HG03460 (cell line): ENCODE results near the gene CDC5L.

Experiments used
- ATAC-seq: cut with Tn5 transposase; IDR thresholded peaks from one replicate; pipeline ENCODE4 v1.9.1; 2021; ENCODE audit not compliant: unreplicated experiment

The CDC5L gene

DNA sequence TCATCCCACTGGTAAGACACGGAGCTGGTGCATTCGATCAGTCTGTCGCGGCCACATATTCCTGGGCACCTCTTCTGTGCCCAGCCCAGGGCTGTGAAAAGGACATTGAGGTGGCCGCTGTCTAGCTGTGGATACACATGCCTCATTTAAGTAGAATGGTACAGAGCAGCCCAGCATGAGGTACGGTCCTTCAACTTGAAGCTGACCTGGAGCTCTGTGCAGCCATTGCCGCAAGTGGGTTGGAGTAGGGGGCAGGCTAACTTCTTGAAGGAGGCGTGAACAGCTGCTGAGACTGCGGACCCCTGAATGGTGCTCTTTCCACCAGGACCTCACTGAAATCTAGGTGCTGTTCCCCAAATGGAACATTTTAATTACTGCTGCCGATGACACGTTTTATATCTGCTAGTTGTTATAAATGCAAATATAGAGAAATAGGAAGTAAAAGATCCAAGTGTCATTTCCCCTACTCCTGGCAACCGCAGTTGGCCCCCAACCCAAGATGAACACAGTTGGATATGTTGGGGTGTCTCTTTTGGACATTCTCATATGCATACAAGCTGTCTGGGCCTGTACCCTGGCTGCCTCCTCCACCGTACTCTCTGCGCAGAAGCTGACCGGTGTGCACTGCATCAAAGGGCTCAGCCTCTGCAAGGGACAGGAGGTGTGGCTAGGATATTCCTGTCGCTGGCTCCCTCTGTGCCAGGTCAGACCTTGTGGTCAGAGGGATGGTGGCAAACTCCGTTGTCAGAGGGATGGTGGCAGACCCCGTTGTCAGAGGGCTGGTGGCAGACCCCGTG lies 86.1 kb downstream of the CDC5L start:
- ATAC-seq: no peak

- ATAC-seq: no peak
These were observed 86.7 kb downstream of the CDC5L start for GRCh38 chr6:44474190-44474631.

GRCh38 chr6:44474643-44475042 lies 87.1 kb downstream of the CDC5L start:
- no peak for ATAC-seq

DNA sequence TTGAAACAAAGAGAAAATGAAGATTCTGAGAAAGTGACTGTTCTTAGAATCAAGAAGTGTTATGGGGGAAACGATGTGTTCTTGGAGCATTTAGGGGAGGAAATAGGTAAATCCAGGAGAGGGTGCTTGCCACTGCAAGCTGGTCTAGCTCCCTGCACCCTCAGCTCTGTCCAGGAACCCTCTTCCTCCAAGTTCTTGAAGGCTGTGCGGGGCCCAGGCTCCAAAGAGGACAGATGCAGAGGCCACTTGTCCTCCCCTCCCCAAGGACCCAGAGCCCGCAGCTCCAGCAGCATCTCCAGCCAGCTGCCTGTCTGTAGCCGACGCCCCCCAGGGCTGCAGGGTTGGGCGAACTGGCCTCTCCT lies 87.9 kb downstream of the CDC5L start:
- ATAC-seq: no peak

DNA sequence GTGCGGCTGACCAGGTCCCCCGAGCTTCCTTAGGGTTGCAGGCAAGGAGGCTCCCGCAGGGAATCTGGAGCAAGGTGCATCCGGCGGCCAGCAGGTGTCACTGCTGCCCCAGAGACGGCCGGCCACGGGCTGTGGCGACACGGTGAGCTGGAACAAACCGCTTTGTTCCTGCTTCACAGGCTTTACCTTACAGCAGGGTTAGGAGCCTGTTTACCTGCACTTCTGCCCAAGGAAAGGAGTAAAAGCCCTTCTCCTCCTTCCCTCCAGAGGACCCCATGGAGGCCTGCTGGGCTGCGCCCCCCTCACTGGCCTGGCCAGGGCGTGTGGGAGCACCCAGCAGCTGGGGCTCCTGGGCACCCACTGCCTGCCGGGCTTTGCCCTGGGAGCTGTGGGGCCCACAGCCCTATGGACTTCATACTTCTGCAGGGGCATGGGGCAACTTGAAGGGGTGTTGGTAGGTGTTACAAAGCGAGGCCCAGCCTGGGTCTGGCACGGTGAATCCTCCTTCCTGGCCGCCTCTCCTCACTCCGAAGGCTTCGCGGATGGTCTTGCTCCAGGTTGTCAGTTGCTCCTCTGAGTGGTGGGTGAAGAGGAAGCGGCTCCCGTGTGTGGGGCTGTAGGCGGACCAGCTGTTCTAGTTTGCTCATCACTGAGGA lies 88.4 kb downstream of the CDC5L start:
- peak; percentile 73 for ATAC-seq

GRCh38 chr6:44476849-44477248 lies 89.3 kb downstream of the CDC5L start:
- no peak for ATAC-seq

DNA sequence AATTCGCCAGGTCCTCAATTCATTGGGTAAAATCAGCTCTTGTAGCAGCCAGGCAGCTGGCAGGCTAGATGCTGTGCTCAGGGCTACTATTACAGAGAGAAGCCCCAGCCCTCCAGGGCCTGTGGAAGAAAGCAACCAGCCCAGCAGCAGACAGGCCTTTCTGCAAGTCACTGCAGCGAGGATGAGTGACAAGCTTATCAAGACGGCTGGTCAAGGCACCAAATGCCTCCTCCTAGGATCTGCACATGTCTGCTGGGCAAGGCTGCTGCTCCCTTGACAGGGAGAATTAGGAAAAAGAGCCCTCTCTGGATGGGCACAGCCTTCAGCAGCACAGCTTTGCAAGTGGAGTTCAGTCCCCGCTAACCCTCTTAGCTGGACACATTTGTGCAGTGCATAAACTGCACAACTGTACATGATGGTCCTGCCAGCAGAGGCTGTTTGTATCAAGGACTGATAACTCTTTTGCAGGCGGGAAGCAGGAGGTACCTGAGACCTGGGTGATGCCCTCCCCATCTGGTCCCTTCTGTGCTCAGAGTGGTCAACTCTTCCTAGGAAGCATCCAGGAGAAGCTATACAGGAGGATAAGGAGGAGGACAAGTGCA lies 89.9 kb downstream of the CDC5L start:
- no peak for ATAC-seq

GRCh38 chr6:44478158-44478557 lies 90.7 kb downstream of the CDC5L start:
- no peak for ATAC-seq

DNA sequence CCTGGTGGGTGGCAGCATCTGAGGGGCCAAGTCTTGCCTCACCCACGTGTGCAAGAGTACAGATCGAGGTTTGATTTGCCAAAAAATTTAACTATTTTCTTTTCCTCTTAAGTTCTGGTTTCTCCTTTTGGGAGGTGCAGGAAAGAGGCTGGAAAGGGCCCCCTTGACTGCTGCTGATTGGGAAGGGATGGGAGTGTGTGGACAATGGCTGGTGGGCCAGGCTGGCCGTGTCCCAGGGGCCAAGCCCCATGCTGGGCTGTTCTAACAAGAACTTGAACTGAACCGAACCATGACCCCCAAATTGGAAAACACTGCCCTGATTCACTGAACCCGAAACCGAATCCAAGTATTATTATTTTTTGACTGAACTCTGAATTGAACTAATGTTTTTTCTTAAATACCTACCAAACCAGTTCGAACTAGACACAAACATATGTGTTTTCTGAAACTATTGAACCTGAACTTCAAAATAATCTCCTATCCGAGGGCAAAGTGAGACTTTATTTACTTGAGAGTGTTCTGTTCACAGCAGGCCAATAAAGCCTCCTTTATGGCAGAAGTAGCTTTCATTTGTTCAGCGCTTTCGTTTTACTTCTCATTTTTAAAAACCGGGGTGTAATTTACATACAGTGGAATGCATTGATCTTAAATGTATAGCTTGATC lies 91.2 kb downstream of the CDC5L start:
- no peak for ATAC-seq

GRCh38 chr6:44480097-44480541 lies 92.6 kb downstream of the CDC5L start:
- ATAC-seq: no peak

DNA sequence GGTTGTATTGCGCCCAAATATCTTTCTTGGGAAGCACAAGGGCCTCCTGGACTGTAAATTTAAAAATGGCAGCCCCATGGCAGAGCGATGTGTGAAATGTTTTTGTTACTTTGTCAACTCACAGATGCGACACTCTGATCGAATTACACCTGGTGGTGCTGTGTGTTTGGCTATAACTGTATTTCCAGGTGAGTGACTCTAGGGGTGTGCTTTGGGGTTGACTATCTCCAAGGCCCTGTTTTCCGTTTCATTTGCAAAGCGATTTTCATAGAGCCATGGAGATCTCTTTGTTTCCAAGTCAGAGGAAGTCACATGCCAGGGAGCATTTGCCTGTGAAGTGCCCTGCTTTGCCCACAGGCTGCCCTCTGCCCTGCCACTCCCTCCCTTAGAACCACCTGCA lies 93.5 kb downstream of the CDC5L start:
- ATAC-seq: no peak

- no peak for ATAC-seq
These were observed 94.3 kb downstream of the CDC5L start for GRCh38 chr6:44481760-44482159.

DNA sequence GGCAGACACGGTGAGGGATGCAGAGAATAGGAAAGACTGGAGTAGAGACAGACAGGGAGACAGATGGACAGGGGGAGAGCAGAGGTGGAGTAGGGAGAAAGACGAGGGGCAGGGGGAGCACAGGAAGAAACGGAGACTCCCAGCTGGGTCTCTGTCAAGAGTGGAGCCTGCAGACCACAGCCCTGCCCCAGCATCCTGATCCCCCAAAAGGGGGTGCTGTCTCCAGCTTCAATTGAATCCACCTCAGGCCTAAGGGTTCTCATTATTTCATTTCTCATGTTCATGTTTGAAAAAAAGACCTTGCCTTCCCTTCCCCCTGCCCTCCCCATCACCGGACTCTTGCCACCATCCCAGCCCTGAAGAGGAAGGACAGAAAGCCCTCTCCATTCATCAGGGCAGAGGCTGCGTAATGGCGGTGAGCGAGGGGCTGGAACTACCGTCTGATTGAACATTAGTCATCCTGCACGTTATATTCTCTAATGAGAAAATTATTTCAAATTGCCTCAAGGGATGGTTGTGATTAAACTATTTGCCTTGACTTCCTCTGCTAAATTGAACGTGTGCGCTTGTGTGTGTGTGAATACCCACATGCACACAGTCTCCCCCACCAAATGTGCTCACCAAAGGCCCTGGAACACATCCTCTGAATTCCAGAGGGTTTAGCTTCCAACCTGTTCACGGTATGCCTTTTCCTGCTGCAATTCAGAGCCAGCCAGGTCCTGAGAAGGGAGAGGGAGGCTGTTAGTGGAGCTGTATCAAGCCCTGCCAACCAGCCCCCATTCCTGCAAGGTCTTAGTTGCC lies 98.3 kb downstream of the CDC5L start:
- ATAC-seq: no peak

- no peak for ATAC-seq
These were observed 99.5 kb downstream of the CDC5L start for GRCh38 chr6:44487002-44487401.

GRCh38 chr6:44487586-44487985 lies 100.1 kb downstream of the CDC5L start:
- no peak for ATAC-seq

- no peak for ATAC-seq
These were observed 102.6 kb downstream of the CDC5L start for GRCh38 chr6:44489910-44490604.

- ATAC-seq: no peak
These were observed 105.6 kb downstream of the CDC5L start for GRCh38 chr6:44493132-44493531.

- no peak for ATAC-seq
These were observed 106.1 kb downstream of the CDC5L start for GRCh38 chr6:44493593-44493992.

DNA sequence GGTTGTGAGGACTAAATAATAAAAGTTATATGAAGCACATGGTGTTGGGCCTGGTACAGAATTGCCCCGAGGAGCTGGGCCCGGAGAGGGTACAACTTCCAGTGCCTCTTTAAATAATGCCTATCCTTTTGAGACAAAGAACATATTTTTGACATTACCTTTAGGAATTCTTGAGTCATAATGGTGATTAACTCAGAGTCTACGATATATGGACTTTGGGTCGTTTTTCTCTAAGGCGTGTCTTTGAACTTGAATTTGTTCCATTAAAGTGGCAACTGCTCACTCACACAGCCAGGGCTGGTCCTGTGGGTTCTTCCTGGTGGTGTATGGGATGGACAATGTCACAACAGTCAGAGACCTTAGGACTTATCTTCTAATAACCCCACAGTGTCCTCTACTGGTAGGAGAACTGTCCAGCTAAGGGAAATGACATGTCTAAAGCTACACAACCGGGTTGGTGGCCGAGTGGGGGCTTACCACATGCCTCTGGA lies 106.5 kb downstream of the CDC5L start:
- ATAC-seq: no peak
